ENCODE data around the gene LRBA. TPM values are rescaled to one million over a fixed set of nuclear protein-coding genes. Genes with fewer than 3 reads are reported as not detected.

Gene LRBA
- total RNA-seq, 2 donors from 2014 or later, result 55.5 to 77.7 TPM

DNA sequence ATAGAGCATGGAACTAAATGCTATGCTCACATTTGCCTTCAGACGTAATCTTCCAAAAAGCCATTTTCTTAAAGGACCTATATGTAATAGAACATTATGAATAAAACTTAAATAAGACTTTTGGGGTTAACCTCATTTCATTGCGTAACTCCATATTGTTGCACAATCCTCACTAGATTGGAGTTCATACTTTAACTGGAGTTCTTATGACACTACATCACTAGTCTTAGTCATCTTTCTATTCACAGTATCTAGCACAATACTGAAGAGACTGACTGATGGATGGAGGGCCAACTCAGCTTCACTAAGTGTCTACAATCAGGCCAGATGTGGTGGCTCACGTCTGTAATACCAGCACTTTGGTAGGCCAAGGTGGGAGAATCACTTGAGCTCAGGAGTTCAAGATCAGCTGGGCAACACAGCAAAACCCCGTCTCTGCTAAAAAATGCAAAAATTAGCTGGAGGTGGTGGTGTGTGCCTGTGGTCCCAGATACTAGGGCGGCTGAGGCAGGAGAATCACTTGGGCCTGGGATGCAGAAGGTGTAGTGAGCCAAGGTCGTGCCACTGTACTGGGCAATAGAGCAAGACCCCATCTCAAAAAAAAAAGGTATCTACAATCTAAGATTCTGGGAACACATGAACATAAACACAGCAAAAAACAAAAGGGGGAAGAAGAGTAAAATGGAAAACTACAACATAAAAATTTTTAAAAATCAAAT, 513.9 kb downstream of the LRBA start:
- Histone ChIP-seq H3K9me3 (no peaks in the 10 kb centered on the region), H3K4me1 (no peaks in the 10 kb centered on the region), H3K27ac (no peak overlapping the region), H3K4me3 (no peak overlapping the region), H3K27me3 (no peaks in the 10 kb centered on the region), H3K36me3 (no peaks in the 10 kb centered on the region), H3K9ac (ENCODE audit: low read depth in 2 of 2, low read length in 2 of 2) (no peak overlapping the region)
- TF ChIP-seq, protein P1, sequence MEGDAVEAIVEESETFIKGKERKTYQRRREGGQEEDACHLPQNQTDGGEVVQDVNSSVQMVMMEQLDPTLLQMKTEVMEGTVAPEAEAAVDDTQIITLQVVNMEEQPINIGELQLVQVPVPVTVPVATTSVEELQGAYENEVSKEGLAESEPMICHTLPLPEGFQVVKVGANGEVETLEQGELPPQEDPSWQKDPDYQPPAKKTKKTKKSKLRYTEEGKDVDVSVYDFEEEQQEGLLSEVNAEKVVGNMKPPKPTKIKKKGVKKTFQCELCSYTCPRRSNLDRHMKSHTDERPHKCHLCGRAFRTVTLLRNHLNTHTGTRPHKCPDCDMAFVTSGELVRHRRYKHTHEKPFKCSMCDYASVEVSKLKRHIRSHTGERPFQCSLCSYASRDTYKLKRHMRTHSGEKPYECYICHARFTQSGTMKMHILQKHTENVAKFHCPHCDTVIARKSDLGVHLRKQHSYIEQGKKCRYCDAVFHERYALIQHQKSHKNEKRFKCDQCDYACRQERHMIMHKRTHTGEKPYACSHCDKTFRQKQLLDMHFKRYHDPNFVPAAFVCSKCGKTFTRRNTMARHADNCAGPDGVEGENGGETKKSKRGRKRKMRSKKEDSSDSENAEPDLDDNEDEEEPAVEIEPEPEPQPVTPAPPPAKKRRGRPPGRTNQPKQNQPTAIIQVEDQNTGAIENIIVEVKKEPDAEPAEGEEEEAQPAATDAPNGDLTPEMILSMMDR (IDR thresholded peaks at IDR 0.05), result no peak
- DNase-seq, result no peak
- intact Hi-C loops (cut with DNase I), result no loop called here

DNA sequence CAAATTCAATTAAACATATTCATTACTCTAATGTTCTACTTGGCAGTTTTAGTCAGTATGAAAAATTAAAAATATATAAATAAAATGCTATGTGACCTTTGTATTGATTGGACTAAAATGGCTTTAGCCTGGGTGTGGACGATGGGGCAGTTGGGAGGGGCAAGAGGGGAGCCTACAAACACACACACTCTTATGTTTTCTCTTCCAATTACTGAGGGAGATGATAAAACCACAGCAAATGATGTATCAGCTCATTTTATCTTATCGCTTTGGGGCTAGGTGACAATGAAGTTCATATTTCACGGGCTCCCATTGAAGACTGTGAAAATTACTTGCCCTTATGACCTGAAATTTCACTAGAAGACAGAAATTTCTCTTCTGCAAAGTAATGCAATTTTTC, 517.5 kb downstream of the LRBA start:
- Histone ChIP-seq H3K27ac (no peak overlapping the region), H3K27me3 (no peaks in the 10 kb centered on the region), H3K4me1 (no peaks in the 10 kb centered on the region), H3K9ac (ENCODE audit: low read depth in 2 of 2, low read length in 2 of 2) (no peak overlapping the region), H3K4me3 (no peak overlapping the region), H3K36me3 (no peaks in the 10 kb centered on the region), H3K9me3 (no peaks in the 10 kb centered on the region)
- intact Hi-C loops (cut with DNase I), result no loop called here
- TF ChIP-seq, protein P1 (IDR thresholded peaks at IDR 0.05), result no peak
- DNase-seq, result no peak

DNA sequence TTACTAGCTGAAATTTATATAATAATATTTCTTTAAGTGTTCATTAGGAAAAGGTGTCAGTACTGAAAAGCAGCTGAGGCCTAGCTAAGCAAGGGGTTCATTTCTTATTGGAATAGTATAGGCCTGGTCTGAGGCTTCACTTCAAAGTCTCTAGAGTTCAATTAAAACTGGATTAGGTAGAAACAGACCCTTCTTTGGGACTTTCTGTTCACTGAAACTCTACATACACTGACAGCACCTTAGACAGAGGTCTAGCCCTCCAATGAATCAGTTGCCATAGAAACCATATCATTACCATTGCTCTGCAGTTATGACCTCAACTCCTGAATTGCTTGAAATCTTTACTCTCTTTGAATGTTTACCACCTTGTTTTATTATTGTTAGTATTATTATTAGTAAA, 519.5 kb downstream of the LRBA start:
- no peaks in the 10 kb centered on the region for H3K4me1 ChIP-seq
- intact Hi-C loops (cut with DNase I), result no loop called here
- H3K36me3 ChIP-seq, result no peaks in the 10 kb centered on the region
- no peaks in the 10 kb centered on the region for H3K9me3 ChIP-seq
- no peak overlapping the region for H3K27ac ChIP-seq
- no peak overlapping the region for H3K9ac ChIP-seq (ENCODE audit: low read depth in 2 of 2, low read length in 2 of 2)
- no peaks in the 10 kb centered on the region for H3K27me3 ChIP-seq
- TF ChIP-seq, protein P1 (IDR thresholded peaks at IDR 0.05), result no peak
- no peak overlapping the region for H3K4me3 ChIP-seq
- DNase-seq, result no peak

DNA sequence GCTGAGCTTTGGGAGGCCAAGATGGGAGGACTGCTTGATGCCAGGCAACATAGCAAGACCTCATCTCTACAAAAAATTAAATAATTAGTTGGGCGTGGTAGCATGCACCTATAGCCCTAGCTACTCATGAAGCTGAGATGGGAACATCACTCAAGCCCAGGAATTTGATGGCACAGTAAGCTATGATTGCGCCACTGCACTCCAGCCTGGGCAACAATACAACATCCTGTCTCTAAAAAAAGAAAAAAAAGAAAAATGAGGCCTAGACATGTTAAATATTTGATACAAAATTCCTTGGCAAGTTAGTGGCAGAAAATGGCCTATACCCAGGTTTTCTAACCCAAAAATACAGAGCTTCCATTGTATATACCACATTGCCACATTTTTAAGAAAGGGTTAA, 521.2 kb downstream of the LRBA start:
- H3K9ac ChIP-seq (ENCODE audit: low read depth in 2 of 2, low read length in 2 of 2), result no peak overlapping the region
- H3K4me1 ChIP-seq, result no peaks in the 10 kb centered on the region
- intact Hi-C loops (cut with DNase I), result no loop called here
- H3K27me3 ChIP-seq, result no peaks in the 10 kb centered on the region
- no peaks in the 10 kb centered on the region for H3K36me3 ChIP-seq
- H3K4me3 ChIP-seq, result no peak overlapping the region
- TF ChIP-seq, protein P1 (IDR thresholded peaks at IDR 0.05), result no peak
- no peak overlapping the region for H3K27ac ChIP-seq
- H3K9me3 ChIP-seq, result no peaks in the 10 kb centered on the region
- no peak for DNase-seq

DNA sequence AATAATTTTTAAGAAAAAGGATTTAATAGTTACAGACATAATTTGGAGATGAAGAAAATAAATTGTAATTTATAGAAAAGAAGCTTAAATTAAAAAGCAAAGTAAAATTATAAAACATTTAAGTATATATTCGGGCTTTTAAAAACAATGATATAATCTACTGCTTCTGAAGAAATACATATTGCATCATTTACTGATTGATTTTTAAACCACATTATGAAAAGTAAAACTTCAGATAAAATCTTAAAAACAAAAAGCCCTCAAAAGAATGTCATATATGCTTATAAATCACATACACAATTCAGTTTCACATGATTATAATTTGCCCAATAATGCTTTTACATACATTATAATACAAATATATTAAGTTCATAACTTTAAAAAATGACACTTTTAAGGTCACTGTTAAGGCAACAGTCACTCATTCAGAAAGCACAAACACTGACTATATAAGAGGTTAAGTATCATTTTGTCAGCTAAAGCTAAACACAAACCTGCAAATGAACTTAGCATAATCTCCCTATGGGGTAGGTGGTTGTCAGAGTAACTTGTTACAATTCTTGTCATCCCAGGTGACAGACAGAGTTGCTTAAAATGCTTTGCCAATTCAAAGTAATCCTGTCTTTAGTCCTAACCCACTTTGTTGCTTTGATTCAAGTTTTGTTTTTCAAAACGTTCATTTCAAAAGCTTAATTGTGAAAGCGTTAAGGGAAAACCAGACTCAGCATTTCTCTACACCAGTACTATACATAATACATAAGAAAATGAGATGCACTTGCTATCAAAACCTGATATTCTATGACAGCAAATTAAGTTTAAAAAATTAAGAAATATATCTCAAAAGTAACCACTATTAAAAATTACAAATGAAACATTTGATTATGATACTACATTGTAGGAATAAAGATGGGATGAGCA, 523.7 kb downstream of the LRBA start:
- no peaks in the 10 kb centered on the region for H3K36me3 ChIP-seq
- no peak for DNase-seq
- no peaks in the 10 kb centered on the region for H3K9me3 ChIP-seq
- H3K27ac ChIP-seq, result no peak overlapping the region
- intact Hi-C loops (cut with DNase I), result no loop called here
- no peaks in the 10 kb centered on the region for H3K27me3 ChIP-seq
- TF ChIP-seq, protein P1 (IDR thresholded peaks at IDR 0.05), result no peak
- no peak overlapping the region for H3K9ac ChIP-seq (ENCODE audit: low read depth in 2 of 2, low read length in 2 of 2)
- no peaks in the 10 kb centered on the region for H3K4me1 ChIP-seq
- H3K4me3 ChIP-seq, result no peak overlapping the region

Measured in colonic mucosa (tissue), 4 donors.